ENCODE data around the gene TESMIN. TPM values are rescaled to one million over a fixed set of nuclear protein-coding genes. Genes with fewer than 3 reads are reported as not detected.

The TESMIN gene
- polyA plus RNA-seq, 3 donors = 1.9 to 2.6 (median 2.5) TPM

GRCh38 chr11:68691402-68691784, 59.9 kb downstream of the TESMIN start:
- no peak overlapping the region for H3K4me2 ChIP-seq (replicated peaks; ENCODE audit: extremely low read depth, low read length, poor library complexity, severe bottlenecking)
- H3K4me1 ChIP-seq (ENCODE audit: control insufficient read depth in 1 of 2, insufficient read depth in 2 of 2, low read length in 2 of 2) = no peaks in the 10 kb centered on the region
- Mint-ChIP-seq H3K27me3 (ENCODE audit: low read depth in 3 of 3) (peaks cover 38 to 43% (median 41%) of the 10 kb centered on the region in 3 donors), H3K27ac (no peak overlapping the region), H3K36me3 (no peaks in the 10 kb centered on the region), H3K4me3 (no peak overlapping the region), H3K9me3 (peaks cover under 1 to 11% (median 6%) of the 10 kb centered on the region in 7 donors), H3K4me1 (no peaks in the 10 kb centered on the region)
- H3K9ac ChIP-seq (ENCODE audit: insufficient read depth, low read length, poor library complexity, severe bottlenecking) = no peak overlapping the region
- H4K20me1 ChIP-seq (ENCODE audit: insufficient read depth, low read length) = no peaks in the 10 kb centered on the region
- H2AFZ ChIP-seq (ENCODE audit: insufficient read depth, low read depth, low read length, poor library complexity, severe bottlenecking) = no peak overlapping the region
- H3K79me2 ChIP-seq (ENCODE audit: insufficient read depth, low read length) = no peaks in the 10 kb centered on the region
- intact Hi-C loops (cut with micrococcal nuclease) = no loop called here
- no peak for DNase-seq
- no peaks in the 10 kb centered on the region for H3K36me3 ChIP-seq (replicated peaks in 1 of 2; ENCODE audit: control insufficient read depth in 1 of 2, insufficient read depth in 2 of 2, low read length in 2 of 2)
- H3K27me3 ChIP-seq (ENCODE audit: control insufficient read depth in 2 of 2, insufficient read depth in 2 of 2, low read length in 2 of 2) = peaks cover 0 to 29% of the 10 kb centered on the region in 2 donors
- no peak for TF ChIP-seq CTCF (IDR thresholded peaks at IDR 0.05)
- H3K27ac ChIP-seq (ENCODE audit: low read depth in 1 of 2, low read length in 2 of 2) = no peak overlapping the region
- WGBS (ENCODE audit: insufficient coverage) = 95% methylated on average over 4 of the region's 9 CpGs
- H3K9me3 ChIP-seq (replicated peaks in 1 of 2; ENCODE audit: control insufficient read depth in 1 of 2, insufficient read depth in 1 of 2, low read length in 2 of 2) = peaks cover 5 to 6% of the 10 kb centered on the region in 2 donors
- H3K4me3 ChIP-seq (replicated peaks in 1 of 3; ENCODE audit: low read depth in 2 of 3, low read length in 3 of 3) = no peak overlapping the region

- Histone ChIP-seq H3K9ac (ENCODE audit: insufficient read depth, low read length, poor library complexity, severe bottlenecking) (no peak overlapping the region), H3K79me2 (ENCODE audit: insufficient read depth, low read length) (no peaks in the 10 kb centered on the region), H3K27ac (ENCODE audit: low read depth in 1 of 2, low read length in 2 of 2) (no peak overlapping the region), H3K4me3 (replicated peaks in 1 of 3; ENCODE audit: low read depth in 2 of 3, low read length in 3 of 3) (no peak overlapping the region), H2AFZ (ENCODE audit: insufficient read depth, low read depth, low read length, poor library complexity, severe bottlenecking) (no peak overlapping the region), H3K9me3 (replicated peaks in 1 of 2; ENCODE audit: control insufficient read depth in 1 of 2, insufficient read depth in 1 of 2, low read length in 2 of 2) (peaks cover 2 to 3% of the 10 kb centered on the region in 2 donors), H4K20me1 (ENCODE audit: insufficient read depth, low read length) (no peaks in the 10 kb centered on the region), H3K36me3 (replicated peaks in 1 of 2; ENCODE audit: control insufficient read depth in 1 of 2, insufficient read depth in 2 of 2, low read length in 2 of 2) (no peaks in the 10 kb centered on the region), H3K27me3 (ENCODE audit: control insufficient read depth in 2 of 2, insufficient read depth in 2 of 2, low read length in 2 of 2) (peaks cover 0 to 35% of the 10 kb centered on the region in 2 donors), H3K4me1 (ENCODE audit: control insufficient read depth in 1 of 2, insufficient read depth in 2 of 2, low read length in 2 of 2) (no peaks in the 10 kb centered on the region), H3K4me2 (replicated peaks; ENCODE audit: extremely low read depth, low read length, poor library complexity, severe bottlenecking) (no peak overlapping the region)
- intact Hi-C loops (cut with micrococcal nuclease) = no loop called here
- no peak for TF ChIP-seq CTCF (IDR thresholded peaks at IDR 0.05)
- no peak for DNase-seq
- H3K4me3 Mint-ChIP-seq = no peak overlapping the region
- WGBS (ENCODE audit: insufficient coverage) = 88% methylated on average over 4 of the region's 16 CpGs
- H3K27ac Mint-ChIP-seq = no peak overlapping the region
- no peaks in the 10 kb centered on the region for H3K4me1 Mint-ChIP-seq
- peaks cover 43 to 48% (median 43%) of the 10 kb centered on the region in 3 donors for H3K27me3 Mint-ChIP-seq (ENCODE audit: low read depth in 3 of 3)
- H3K9me3 Mint-ChIP-seq = peaks cover 0 to 5% (median 3%) of the 10 kb centered on the region in 7 donors
- H3K36me3 Mint-ChIP-seq = no peaks in the 10 kb centered on the region
Observed at GRCh38 chr11:68690671-68691401, 60.5 kb downstream of the TESMIN start.

Data from CD14-positive monocyte (primary cell).